GM20431 (cell line): Measurements from ENCODE around the gene USP12.
"Not testable (repeated sequence)": the region's sequence is repeated elsewhere in the genome, so short reads cannot be mapped to it uniquely, and the experiment has no call there.

Experiments used
- in situ Hi-C: fragments of 300-500 bp; cut with MseI, MboI; formaldehyde crosslinking; loops from one replicate; pipeline ENCODE4 v1.15.0; 2020; ENCODE audit warnings: low sequenced_read_pairs; ENCODE audit not compliant: unreplicated experiment

USP12 gene

GRCh38 chr13:27081893-27082679, 89.5 kb downstream of the USP12 start:
- in situ Hi-C loops = no loop called here

- in situ Hi-C loops = no loop called here
These were observed 91.3 kb downstream of the USP12 start for GRCh38 chr13:27080018-27080948.

GRCh38 chr13:27079421-27079958, 92.1 kb downstream of the USP12 start:
- in situ Hi-C loops = no loop called here

DNA sequence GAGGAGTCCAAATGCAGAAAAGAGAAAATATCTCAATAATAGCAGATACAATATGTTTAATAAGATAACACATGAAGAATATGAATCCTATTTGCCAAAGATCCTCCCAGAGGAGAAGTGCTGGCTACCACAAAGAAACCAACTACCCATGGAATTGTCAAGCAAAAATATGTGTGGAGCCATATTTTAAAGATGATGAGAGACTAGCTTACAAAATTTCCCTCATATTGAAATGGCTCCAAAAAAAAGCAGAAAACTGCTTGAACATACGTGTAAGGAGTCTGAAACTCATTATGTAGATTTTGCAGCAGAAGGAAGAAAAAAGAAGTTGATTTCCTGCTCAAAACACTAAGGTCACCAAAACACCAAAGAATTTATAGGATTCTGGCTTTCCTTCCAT, 94.2 kb downstream of the USP12 start:
- in situ Hi-C loops = no loop called here

DNA sequence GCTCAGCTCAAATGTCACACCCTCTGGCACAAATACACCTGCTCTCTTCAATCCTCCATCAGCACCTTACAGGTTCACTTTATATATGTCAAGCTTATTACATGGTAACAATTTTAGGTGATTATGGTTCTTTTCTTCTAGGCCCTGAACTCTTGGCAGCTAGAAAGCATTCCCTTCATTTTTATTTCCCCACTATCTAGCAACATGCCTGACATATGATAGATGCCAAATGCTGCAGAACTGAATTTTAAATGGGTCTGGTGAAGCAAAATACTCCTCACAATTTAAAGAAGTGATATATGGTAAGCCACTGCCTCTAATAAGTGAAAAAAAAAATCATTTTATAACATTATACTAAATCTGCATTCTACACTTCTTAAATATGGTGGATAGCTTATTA, 95.2 kb downstream of the USP12 start:
- in situ Hi-C loops = no loop called here

- in situ Hi-C loops = no loop called here
These were observed 98.4 kb downstream of the USP12 start for GRCh38 chr13:27073186-27073585.

DNA sequence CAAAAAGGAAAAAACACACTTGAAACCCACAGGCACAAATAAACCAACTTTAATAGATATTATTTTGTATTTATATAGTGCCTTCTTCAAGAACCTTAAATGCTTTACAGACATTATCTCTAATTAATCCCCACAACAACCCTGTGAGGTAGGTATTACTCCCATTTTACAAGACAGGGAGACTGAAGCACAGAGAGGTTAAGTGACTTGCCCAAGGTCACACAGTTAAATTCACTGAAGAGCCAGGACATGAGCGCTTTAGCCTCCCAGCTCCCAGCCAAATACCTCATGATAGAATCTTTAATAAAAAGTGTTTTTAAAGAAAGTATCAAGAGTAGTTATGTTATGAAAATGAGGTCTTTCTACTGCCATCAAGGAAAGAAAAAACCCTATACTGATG, 105.5 kb downstream of the USP12 start:
- in situ Hi-C loops = not testable (repeated sequence)

- in situ Hi-C loops = no loop called here
These were observed 106.0 kb downstream of the USP12 start for GRCh38 chr13:27065582-27065981.

GRCh38 chr13:27064252-27064995, 107.2 kb downstream of the USP12 start:
- in situ Hi-C loops = no loop called here

DNA sequence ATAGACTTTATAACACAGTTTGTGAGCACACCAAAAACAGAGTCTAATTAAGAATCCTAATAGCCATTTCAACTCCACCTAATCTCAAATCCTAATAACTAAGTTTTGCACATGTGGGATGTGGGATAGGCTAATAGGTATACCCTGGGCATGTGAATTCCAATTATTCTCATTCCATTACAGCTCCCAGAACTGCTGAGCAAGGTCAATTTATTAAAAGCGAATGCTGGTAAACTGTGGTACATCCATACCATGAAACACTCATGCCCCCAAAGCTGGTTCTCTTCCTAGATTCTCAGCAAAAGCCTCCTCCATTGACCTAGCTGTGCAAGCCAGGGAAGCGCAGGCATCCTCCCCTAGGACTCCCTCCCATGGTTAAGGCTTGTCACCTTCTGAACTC, 113.8 kb downstream of the USP12 start:
- in situ Hi-C loops = no loop called here

GRCh38 chr13:27055526-27055925, 116.1 kb downstream of the USP12 start:
- in situ Hi-C loops = no loop called here

GRCh38 chr13:27054760-27055159, 116.9 kb downstream of the USP12 start:
- in situ Hi-C loops = no loop called here

GRCh38 chr13:27053902-27054595, 117.6 kb downstream of the USP12 start:
- in situ Hi-C loops = no loop called here

GRCh38 chr13:27053210-27053884, 118.3 kb downstream of the USP12 start:
- in situ Hi-C loops = no loop called here

DNA sequence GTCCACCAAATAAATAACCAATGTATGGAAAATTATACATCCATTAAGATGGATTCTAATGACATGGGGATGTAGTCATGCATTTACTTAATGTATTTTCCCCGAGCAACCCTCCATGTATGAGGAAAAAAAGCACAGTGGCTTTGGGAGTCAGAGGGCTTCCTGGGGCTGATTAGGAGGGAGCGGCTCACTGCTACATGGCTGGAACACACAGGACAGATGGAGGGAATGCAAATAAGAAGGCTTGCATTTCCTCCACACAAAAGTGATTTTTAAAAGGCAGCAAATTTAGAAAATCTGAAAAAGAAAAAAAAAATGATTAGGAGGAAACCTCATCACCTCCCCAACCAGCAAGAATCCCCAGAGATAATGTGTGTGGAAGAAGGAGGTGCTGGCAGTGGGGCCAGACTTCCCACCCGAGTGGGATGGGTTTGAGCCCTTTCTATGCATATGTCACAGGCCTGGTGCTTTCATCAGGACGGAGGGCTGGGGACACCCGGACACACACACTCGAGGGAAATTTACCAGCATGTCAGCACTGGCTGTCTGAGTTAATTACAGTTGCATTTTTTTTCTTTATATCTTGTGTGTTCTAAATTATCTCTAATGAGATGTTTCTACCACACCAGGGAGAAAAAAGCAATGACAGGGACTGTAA, 118.9 kb downstream of the USP12 start:
- in situ Hi-C loops = no loop called here

DNA sequence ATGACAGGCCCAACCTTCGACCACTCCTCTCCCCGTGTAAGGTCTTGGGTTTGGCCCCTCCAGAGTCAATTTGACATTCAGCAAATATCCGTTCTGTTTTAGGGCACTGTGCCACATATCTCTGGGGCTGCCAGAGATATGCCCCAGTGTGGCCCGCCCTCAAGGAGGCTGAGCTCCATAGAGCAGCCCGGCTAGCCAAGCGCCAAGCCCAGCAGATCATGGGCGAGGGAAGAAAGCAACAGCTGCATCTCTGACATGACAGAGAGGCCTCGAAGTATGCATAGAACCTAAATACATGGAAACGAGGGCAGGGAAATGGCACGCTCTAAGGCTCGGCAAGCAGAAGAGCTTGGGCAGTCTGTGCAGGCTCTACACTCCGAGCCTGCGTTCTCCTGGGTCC, 124.5 kb downstream of the USP12 start:
- in situ Hi-C loops = no loop called here

DNA sequence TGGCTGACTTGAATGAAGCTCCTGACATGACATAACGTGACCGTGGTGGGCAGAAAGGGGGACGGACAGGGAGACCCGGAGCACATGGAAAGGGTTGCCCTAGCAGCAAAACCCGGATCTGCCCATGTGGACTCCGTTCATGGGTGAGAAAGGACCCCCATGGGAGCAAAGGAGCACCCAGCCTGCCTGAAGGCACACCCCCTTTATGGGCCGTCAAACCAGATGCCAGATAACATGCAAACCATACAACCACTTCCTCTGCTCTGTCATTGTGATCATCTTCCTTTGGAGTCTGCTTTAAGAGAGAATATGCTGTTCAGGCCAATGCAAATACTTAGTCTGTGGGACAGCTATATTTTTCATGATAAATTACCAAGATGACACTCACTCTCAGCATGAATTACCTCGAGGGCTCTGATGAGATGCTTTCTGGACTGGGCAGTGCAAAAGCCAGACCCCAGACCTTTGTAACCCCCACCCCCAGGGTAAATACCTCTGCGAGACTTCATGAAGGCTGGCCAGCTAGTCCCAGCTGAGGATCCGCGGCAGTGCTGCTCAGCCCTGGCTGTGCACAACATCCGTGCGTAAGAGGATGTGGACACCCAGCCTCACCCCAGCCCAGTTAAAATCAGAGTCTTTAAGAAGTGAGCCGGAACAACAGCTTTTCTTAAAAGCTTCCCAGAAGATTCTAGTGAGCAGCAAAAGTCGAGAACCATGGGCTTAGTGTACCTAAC, 126.6 kb downstream of the USP12 start:
- in situ Hi-C loops = no loop called here

DNA sequence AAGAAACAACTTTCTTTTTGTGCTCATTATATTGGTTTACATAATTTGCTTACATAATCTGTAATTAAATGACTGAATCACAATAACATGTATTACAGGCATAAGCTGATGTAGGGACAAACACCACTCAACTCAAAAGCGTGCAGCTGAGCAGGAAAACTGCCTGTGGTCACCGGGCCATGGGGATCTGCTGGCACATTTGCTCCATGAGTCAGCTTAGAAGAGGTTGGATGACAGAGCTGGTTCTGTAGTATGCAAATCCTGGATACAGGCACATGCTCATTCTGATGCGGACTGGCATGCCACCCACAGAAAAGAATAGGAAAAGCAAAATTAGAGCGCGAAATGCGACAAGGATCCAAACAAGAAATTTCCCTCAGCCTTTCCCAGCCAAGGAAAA, 128.6 kb downstream of the USP12 start:
- in situ Hi-C loops = no loop called here
